NCI-H748 (cell line): ENCODE results near the gene MGRN1.

Experiments
- DNase-seq: peaks from one replicate; lab custom pipeline; 2025; ENCODE audit not compliant: unreplicated experiment; lab: John Stamatoyannopoulos, UW

Gene MGRN1

DNA sequence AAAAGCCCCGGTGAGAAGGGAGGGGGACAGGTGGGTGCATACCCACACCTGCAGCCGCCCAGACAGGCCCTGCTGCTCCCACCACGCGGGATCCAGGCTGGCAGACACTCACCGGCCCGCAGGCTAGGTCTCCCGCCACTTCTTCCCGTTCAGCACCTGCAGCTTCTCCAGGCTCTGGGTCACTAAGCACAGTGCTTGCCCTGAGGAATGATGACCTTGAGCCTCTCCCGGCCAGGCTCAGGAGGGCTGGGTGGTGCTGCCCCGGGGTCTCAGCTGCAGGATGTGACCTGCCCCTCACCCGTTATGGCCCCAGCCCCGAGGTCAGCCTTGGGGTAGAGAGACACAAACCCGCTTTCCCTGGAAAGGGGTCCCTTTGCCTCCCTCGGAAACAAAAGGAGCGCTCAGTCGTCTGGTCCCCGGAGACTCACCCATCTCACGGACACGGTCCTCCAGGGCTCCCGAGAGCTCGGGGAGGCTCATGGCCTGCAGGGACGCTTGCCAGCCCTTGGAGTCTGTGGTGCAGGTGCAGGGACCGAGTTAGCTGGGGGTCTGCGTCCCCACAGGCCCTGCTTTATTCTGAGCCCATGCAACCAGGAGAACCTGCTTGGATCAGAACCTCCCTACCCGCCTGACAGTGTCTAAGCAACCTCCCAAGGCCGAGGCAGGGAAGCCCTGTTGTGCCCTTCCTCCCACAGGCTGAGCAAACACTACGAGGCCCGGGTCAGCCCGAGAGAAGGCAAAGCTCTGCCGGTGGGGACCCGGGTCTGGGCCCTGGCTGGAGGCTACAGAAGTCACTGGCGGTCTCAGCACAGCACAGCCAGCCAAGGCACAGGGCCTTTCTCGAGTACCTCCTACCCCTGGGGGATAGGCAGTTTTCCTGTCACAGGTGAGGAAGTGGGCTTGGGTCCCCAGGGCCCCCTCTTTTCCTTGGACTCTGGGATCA is 72.5 kb downstream of the MGRN1 start:
- no peak for DNase-seq

GRCh38 chr16:4697848-4698291 is 73.2 kb downstream of the MGRN1 start:
- DNase-seq: no peak

DNA sequence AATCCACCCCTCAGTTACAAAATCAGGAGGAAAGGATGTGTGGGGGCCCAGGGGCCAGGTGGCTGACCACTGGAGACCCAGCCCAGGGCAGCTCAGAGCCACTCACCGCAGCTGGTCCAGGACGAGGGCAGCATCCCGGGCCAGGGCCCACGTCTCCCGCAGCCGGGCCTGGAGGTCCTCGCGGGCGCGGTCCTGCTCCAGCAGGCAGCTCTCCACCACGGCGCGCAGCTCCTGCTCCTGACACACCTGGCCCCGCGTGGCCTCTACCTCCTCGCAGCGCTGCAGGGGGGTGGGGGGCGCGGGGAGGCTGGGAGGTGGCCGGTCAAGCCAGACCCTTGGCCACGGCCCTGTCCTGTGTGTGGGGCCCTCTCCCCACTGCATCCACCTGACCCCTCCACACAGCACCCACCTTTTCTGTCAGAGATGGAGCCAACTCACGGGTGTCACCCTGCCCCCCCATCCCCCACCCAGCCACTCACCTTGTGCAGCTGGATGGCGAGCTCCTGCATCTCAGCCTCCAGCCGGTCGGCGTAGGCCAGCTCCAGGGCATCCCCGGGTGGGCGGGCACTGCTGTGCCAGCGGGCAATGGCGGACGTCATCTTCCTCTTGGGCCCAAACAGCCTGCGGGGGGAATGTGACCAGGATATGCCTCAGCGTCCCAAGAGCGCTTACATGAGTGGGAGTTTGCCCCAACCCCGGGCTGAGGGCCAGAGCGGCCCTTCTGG is 73.9 kb downstream of the MGRN1 start:
- no peak for DNase-seq

DNA sequence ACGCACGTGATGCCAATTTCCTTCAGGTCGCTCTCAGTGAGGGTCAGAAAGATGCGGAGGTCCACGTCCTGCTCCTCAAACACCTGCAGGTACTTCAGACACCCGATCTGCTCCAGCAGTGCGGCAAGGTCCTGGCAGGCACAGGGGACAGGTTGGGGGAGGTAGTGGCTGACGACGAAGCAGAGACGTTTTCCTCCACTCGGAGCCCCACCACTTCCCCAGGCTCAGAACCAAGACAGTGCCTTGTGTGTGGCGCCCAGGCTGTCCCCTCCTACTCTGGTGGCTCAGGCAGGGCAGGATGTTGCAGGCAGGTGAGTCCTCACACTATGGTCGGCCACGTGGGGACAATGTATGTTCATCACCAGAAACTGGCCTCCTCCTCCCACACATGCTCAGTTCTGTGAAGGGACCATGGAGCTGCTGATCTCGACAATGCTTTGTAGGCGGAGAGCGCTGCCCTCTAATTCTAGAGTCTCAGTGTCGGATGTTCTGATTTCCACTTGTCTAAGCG is 74.5 kb downstream of the MGRN1 start:
- DNase-seq: no peak

DNA sequence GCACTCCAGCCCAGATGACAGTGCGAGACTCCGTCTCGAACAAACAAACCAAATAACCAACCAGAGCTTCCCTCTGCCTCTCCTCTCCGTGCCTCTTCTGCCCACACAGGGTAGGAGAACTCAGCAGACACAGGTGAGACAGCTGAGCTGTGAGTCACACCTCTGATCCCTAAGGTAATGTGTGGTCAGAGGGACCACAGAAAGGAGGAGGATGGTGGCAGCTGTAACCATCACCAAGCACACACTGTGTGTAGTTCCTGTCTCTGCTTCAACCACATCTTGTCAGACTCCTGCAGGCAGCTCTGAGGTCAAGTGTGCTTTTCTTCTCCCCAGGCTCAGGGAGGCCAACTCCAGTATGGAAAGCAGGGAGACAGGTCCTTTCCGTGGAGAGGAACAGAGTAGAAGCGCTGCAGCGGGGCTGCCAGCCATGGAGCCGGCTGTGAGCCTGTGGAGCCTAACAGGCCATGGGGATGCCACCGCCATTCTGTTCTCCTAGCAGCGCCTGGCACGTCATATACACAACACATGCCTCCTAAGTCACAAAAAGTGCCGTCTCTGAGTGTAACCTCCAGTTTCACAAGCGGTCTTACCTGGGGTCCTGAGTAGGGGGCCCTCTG is 75.9 kb downstream of the MGRN1 start:
- DNase-seq: no peak

GRCh38 chr16:4700997-4701743 is 76.5 kb downstream of the MGRN1 start:
- DNase-seq: no peak

DNA sequence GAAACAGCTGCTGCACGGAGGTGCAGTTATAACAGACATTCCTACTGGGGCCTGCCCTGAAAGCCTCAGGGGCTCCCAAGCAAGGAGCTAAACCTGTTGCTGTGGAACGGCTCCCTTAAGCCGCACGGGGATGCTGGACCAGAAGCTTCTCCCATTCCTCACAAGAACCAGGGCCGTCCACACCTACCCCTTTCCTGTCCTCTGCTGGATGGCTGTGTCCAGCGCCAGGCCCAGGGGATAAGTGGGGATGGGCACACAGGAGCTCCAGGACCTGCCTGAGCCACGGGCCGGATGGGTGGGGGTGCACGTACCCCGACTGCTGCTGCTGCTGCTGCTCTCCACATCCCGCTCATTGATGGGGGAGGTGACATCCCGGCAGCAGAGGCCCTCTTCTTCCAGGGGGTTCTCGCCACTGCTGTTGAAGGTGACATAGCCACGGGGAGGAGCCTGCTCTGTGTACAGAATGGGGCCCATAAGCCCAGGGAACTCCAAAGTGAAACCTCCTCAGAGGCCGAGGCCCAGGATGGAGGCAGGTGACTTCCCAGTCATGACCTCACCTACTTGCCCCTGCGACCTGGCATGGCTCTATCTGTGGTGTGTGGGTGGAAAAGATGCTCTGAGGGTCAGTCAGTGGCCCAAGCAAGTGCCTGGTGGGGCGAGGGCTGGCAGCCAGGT is 77.3 kb downstream of the MGRN1 start:
- DNase-seq: no peak

- no peak for DNase-seq
Measured at GRCh38 chr16:4702466-4702808, 77.8 kb downstream of the MGRN1 start.

DNA sequence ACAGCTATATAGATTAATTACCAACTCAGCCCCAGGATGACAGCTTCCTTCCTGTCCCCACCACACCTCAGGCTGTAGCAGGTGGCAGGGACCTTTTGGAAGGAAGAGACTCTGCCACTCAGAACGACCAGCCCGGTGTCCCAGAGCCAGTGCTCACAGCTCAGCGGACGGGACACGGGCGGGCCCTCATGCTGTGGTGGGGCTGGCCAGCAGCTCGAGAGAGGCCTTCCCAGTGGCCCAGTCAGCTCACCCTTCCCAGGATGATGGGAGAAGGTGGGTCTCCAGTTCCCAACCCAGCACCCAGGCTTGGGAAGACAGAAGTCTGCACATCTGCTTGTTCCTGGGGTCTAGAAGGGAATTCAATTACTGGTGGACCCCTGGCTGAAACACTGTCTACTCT is 79.3 kb downstream of the MGRN1 start:
- DNase-seq: no peak

- DNase-seq: no peak
Measured at GRCh38 chr16:4704491-4704890, 79.9 kb downstream of the MGRN1 start.

GRCh38 chr16:4704913-4705312 is 80.3 kb downstream of the MGRN1 start:
- DNase-seq: no peak

GRCh38 chr16:4706871-4707270 is 82.2 kb downstream of the MGRN1 start:
- DNase-seq: no peak

DNA sequence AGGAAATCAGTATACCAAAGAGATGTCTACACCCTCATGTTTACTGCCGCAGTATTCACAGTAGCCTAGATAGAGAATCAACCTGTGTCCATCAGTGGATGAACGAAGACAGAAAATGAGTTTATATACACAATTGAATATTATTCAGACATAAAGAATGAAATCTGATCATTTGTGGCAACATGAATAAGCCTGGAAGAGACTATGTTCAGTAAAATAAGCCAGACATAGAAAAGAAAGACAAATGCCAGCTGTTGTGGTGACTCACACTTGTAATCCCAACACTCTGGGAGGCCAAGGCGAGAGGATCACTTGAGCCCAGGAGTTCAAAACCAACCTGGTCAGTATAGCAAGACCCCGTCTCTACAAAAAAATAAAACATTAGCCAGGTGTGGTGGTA is 84.9 kb downstream of the MGRN1 start:
- DNase-seq: no peak

GRCh38 chr16:4713663-4714501 is 89.3 kb downstream of the MGRN1 start:
- no peak for DNase-seq

DNA sequence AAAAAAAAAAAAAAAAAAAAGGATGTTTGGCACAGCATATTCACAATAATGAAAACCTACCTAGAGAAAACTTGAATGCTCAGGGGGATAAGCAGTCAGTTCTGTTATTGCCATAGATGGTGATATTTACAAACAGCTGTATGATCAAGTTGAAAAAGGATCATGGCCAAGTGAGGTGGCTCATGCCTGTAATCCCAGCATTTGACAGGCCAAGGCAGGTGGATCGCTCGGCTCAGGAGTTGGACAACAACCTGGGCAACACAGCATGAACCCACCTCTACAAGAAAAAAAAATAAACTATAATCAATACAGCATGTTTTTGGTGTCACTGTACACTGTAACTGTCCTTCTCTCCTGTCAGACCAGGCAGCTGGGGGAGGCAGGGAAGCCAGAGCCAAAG is 90.4 kb downstream of the MGRN1 start:
- no peak for DNase-seq

DNA sequence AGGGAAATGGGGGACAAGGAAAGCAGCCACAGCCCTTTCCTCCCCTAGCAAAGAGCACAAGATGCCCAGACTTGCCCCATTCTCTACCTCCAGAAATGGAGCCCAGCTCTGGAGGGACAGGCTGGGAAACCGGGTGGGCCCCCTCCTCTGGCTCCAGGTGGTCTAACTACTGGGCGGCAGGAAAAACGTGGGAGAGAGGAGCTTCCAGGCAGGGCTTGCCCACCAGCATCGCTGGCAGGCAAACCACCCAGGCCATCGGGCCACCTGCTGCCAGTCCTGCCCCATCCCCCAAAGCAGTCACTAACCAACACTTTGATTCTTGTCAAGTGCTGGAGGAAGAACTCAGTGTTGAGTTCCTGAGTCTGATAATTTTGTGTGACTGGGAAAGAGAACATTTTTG is 93.8 kb downstream of the MGRN1 start:
- no peak for DNase-seq

GRCh38 chr16:4723071-4723767 is 98.6 kb downstream of the MGRN1 start:
- DNase-seq: no peak

GRCh38 chr16:4724661-4725270 is 100.1 kb downstream of the MGRN1 start:
- DNase-seq: no peak
